ENCODE measurements around the gene ACER1. TPM values are rescaled to one million over a fixed set of nuclear protein-coding genes. Genes with fewer than 3 reads are reported as not detected.

ACER1 gene
- total and polyA plus RNA-seq, 2 of the 13 experiments (the other 11 are each of a cell fraction or from before 2014, with no cell fraction given) = not detected

GRCh38 chr19:6372594-6373095, 39.2 kb upstream of the ACER1 start, which contains the start of gene ALKBH7 (continued):
- TF ChIP-seq ZNF276 (CRISPR knock-in tag; IDR thresholded peaks at IDR 0.05; ENCODE audit: low read depth) (no peak), RAD51 (IDR thresholded peaks at IDR 0.05; ENCODE audit: borderline replicate concordance) (no peak), CENPT (CRISPR knock-in tag; IDR thresholded peaks at IDR 0.05; ENCODE audit: low read depth) (peak; percentile 85; the same call in 1 of the 2 replicates), ZBED4 (CRISPR knock-in tag; IDR thresholded peaks at IDR 0.05; ENCODE audit: borderline replicate concordance) (no peak), ZBTB2 (CRISPR knock-in tag; IDR thresholded peaks at IDR 0.05; ENCODE audit: low read depth) (peak; percentile 65; the same call in 1 of the 2 replicates), ZNF687 (CRISPR knock-in tag; IDR thresholded peaks at IDR 0.05) (peak; percentile 75), ZNF407 (CRISPR knock-in tag; IDR thresholded peaks at IDR 0.05; ENCODE audit: not compliant biosample characterization) (peak; percentile 74)
